GM23338 (cell line): Measurements from ENCODE around the gene SPIN2B. TPM values are rescaled to one million over a fixed set of nuclear protein-coding genes. Genes with fewer than 3 reads are reported as not detected.
A peak's percentile ranks its signal among the peaks of the same experiment; 100 is the strongest.

Experiments
- ATAC-seq: fragments of 200-7000 bp; cut with Tn5 transposase; 3 replicates; pipeline ENCODE4 v1.9.1; 2020
- DNase-seq: peaks from one replicate; pipeline ENCODE4 v3.0.0-alpha.2; 2015; ENCODE audit warnings: low spot score
- H2AFZ ChIP-seq: fragments of 200-600 bp; sonication (generic); 2 replicates; pipeline ENCODE4 v1.8.0; 2016; ENCODE audit warnings: antibody characterized with exemption, mild to moderate bottlenecking, moderate library complexity
- H3F3A ChIP-seq: fragments of 200-600 bp; sonication (generic); replicated peaks from 2 replicates; pipeline ENCODE4 v1.8.0; 2017; ENCODE audit warnings: antibody characterized with exemption, mixed run types, low read depth
- H3K27ac ChIP-seq: fragments of 200-600 bp; sonication (generic); 2 replicates; pipeline ENCODE4 v1.6.1; 2016; ENCODE audit warnings: low read depth
- H3K27me3 ChIP-seq: fragments of 200-600 bp; sonication (generic); 2 replicates; pipeline ENCODE4 v1.8.0; 2016; ENCODE audit warnings: mild to moderate bottlenecking, mixed run types, moderate library complexity; ENCODE audit not compliant: insufficient read depth
- H3K36me3 ChIP-seq: fragments of 200-600 bp; sonication (generic); 2 replicates; pipeline ENCODE4 v1.8.0; 2016; ENCODE audit warnings: mild to moderate bottlenecking; ENCODE audit not compliant: insufficient read depth
- H3K4me1 ChIP-seq: fragments of 200-600 bp; sonication (generic); 2 replicates; pipeline ENCODE4 v1.8.0; 2016; ENCODE audit warnings: mild to moderate bottlenecking, moderate library complexity; ENCODE audit not compliant: insufficient read depth
- H3K4me2 ChIP-seq: fragments of 200-600 bp; sonication (generic); 2 replicates; pipeline ENCODE4 v1.7.1; 2017; ENCODE audit warnings: mixed run types
- H3K4me3 ChIP-seq: fragments of 200-600 bp; sonication (generic); 2 replicates; pipeline ENCODE4 v1.6.1; 2016; ENCODE audit warnings: mixed run types
- H3K79me2 ChIP-seq: fragments of 200-600 bp; sonication (generic); replicated peaks from 2 replicates; pipeline ENCODE4 v1.8.0; 2017; ENCODE audit warnings: mild to moderate bottlenecking; ENCODE audit not compliant: insufficient read depth
- H3K9me2 ChIP-seq: fragments of 200-600 bp; sonication (generic); 2 replicates; pipeline ENCODE4 v1.8.0; 2017; ENCODE audit not compliant: insufficient read depth
- H4K20me1 ChIP-seq: fragments of 200-600 bp; sonication (generic); replicated peaks from 2 replicates; pipeline ENCODE4 v1.8.0; 2017; ENCODE audit warnings: mild to moderate bottlenecking; ENCODE audit not compliant: insufficient read depth
- H3K27ac Mint-ChIP-seq: 2 replicates; pipeline ENCODE4 v1.8.0; 2020; ENCODE audit warnings: inconsistent platforms, mild to moderate bottlenecking, moderate library complexity, mixed read lengths
- H3K27me3 Mint-ChIP-seq: 3 replicates; pipeline ENCODE4 v1.8.0; 2022; ENCODE audit warnings: low read depth, mild to moderate bottlenecking, moderate library complexity, mixed read lengths, inconsistent platforms; ENCODE audit not compliant: insufficient read depth, poor library complexity
- H3K36me3 Mint-ChIP-seq: 3 replicates; pipeline ENCODE4 v1.8.0; 2021; ENCODE audit warnings: low read depth, mild to moderate bottlenecking, inconsistent platforms, moderate library complexity, mixed read lengths
- H3K4me1 Mint-ChIP-seq: 3 replicates; pipeline ENCODE4 v1.8.0; 2020; ENCODE audit warnings: mild to moderate bottlenecking, inconsistent platforms, mixed read lengths
- H3K4me3 Mint-ChIP-seq: 3 replicates; pipeline ENCODE4 v1.8.0; 2021; ENCODE audit warnings: moderate library complexity, mild to moderate bottlenecking, inconsistent platforms, mixed read lengths
- H3K9me3 Mint-ChIP-seq: 3 replicates; pipeline ENCODE4 v1.8.0; 2020; ENCODE audit warnings: moderate library complexity, mild to moderate bottlenecking, inconsistent platforms, mixed read lengths
- CREB1 ChIP-seq: fragments of 250-450 bp; sonication (Bioruptor Pico); IDR thresholded peaks from 2 replicates; pipeline ENCODE4 v1.5.0; 2020; ENCODE audit warnings: low read depth, mild to moderate bottlenecking, moderate library complexity
- CTCF ChIP-seq, 2 experiments: fragments of 200-600 bp in 1 of 2; sonication (generic) in 1 of 2; conservative IDR thresholded peaks; 2 replicates each; pipeline versions ENCODE4 v1.5.1 to v1.6.1; 2016 to 2017; ENCODE audit warnings: antibody characterized with exemption in 2 of 2, low read depth in 2 of 2, mild to moderate bottlenecking in 2 of 2, moderate library complexity in 1 of 2
- EZH2 ChIP-seq: fragments of 200-600 bp; sonication (generic); IDR thresholded peaks from one replicate; pipeline ENCODE4 v1.8.0; 2017; ENCODE audit warnings: antibody characterized with exemption, mild to moderate bottlenecking, low read depth; ENCODE audit not compliant: unreplicated experiment
- EZH2phosphoT487 ChIP-seq: fragments of 200-600 bp; sonication (generic); IDR thresholded peaks from one replicate; pipeline ENCODE4 v1.8.1; 2018; ENCODE audit warnings: antibody characterized with exemption; ENCODE audit not compliant: unreplicated experiment
- JUNB ChIP-seq: IDR thresholded peaks from one replicate; pipeline ENCODE4 v1.6.1; 2016; ENCODE audit warnings: antibody characterized with exemption; ENCODE audit not compliant: unreplicated experiment
- NANOG ChIP-seq: IDR thresholded peaks from 2 replicates; pipeline ENCODE4 v1.6.1; 2016; ENCODE audit warnings: antibody characterized with exemption, borderline replicate concordance
- POLR2AphosphoS5 ChIP-seq: IDR thresholded peaks from 2 replicates; pipeline ENCODE4 v1.6.1; 2016; ENCODE audit warnings: antibody characterized with exemption, low read depth
- ZNF331 ChIP-seq: fragments of 250-450 bp; sonication (Bioruptor Pico); IDR thresholded peaks from 2 replicates; pipeline ENCODE4 v1.5.0; 2020; ENCODE audit warnings: low read depth, mild to moderate bottlenecking, moderate library complexity
- ZNF462 ChIP-seq: fragments of 250-450 bp; sonication (Bioruptor Pico); IDR thresholded peaks from 2 replicates; pipeline ENCODE4 v1.5.0; 2020; ENCODE audit warnings: mild to moderate bottlenecking, moderate library complexity
- polyA plus RNA-seq: library from polyadenylated mRNA; unstranded; fragments of >200 nt; fragmentation: Nextera tagmentation; extraction: Ambion mirVana; gene quantifications from 2 replicates; pipeline ENCODE4 v1.2.1, GENCODE V29; 2016
- total RNA-seq: library from RNA; depleted of rRNA; stranded (reverse); fragments of >200 nt; shearing (Covaris generic); gene quantifications from 2 replicates; pipeline ENCODE4 v1.2.3, GENCODE V29; 2014
- TF ChIP-seq, protein P1 (sequence below): IDR thresholded peaks from one replicate; pipeline ENCODE4 v1.6.1; 2018; ENCODE audit warnings: antibody characterized with exemption; ENCODE audit not compliant: unreplicated experiment

Gene SPIN2B
- total and polyA plus RNA-seq, 2 experiments from 2014 or later, result 7.9 to 12.6 TPM

DNA sequence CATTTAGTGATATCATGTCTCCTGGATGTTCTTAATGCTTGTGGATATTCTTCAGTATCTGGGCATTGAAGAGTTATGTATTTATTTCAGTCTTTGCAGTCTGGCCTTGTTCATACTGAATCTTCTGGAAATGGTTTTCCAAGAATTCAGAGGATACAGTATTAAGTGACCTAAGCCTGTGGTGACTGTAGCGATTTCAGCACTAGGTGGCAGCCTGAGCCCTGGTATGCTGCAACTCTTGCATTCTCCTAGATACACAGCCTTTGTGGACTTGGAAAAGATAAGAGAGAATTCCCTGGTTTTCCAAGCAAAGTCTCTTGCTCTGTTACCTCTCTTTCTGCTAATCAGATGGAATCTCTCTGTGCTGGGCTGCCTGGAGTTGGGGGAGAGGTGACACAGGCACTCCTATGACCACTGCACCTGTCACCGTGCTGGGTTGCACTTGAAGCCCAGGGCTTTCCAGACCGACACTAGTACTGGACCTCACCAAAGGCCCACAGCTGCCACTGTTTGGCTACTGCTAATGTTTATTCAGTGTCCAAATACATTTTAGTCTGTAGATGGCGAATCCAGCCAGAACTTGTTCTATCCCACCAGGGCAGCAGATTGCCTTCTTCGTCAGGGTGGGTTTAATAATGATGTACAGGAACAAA is 35.2 kb upstream of the SPIN2B start:
- H3K27ac ChIP-seq, result no peak overlapping the region
- peak; percentile 91 for ATAC-seq
- peak; percentile 71 for DNase-seq
- H3K9me2 ChIP-seq, result no peaks in the 10 kb centered on the region
- H3K4me2 ChIP-seq, result no peak overlapping the region
- Mint-ChIP-seq H3K9me3 (peaks cover 34% of the 10 kb centered on the region), H3K27ac (no peak overlapping the region), H3K27me3 (no peaks in the 10 kb centered on the region), H3K4me3 (no peak overlapping the region), H3K36me3 (peaks cover 50% of the 10 kb centered on the region), H3K4me1 (peaks cover 15% of the 10 kb centered on the region)
- H3K4me1 ChIP-seq, result no peaks in the 10 kb centered on the region
- no peak overlapping the region for H3K4me3 ChIP-seq
- H3K36me3 ChIP-seq, result no peaks in the 10 kb centered on the region
- no peaks in the 10 kb centered on the region for H3K79me2 ChIP-seq
- H3K27me3 ChIP-seq, result no peaks in the 10 kb centered on the region
- no peak for TF ChIP-seq EZH2phosphoT487
- TF ChIP-seq ZNF331, result no peak
- TF ChIP-seq CREB1 (CRISPR knock-in tag), result no peak
- peak; percentile 63 to 74 for TF ChIP-seq CTCF (conservative IDR thresholded peaks at IDR 0.05; ENCODE audit: low read depth in 2 of 2)
- TF ChIP-seq, protein P1, sequence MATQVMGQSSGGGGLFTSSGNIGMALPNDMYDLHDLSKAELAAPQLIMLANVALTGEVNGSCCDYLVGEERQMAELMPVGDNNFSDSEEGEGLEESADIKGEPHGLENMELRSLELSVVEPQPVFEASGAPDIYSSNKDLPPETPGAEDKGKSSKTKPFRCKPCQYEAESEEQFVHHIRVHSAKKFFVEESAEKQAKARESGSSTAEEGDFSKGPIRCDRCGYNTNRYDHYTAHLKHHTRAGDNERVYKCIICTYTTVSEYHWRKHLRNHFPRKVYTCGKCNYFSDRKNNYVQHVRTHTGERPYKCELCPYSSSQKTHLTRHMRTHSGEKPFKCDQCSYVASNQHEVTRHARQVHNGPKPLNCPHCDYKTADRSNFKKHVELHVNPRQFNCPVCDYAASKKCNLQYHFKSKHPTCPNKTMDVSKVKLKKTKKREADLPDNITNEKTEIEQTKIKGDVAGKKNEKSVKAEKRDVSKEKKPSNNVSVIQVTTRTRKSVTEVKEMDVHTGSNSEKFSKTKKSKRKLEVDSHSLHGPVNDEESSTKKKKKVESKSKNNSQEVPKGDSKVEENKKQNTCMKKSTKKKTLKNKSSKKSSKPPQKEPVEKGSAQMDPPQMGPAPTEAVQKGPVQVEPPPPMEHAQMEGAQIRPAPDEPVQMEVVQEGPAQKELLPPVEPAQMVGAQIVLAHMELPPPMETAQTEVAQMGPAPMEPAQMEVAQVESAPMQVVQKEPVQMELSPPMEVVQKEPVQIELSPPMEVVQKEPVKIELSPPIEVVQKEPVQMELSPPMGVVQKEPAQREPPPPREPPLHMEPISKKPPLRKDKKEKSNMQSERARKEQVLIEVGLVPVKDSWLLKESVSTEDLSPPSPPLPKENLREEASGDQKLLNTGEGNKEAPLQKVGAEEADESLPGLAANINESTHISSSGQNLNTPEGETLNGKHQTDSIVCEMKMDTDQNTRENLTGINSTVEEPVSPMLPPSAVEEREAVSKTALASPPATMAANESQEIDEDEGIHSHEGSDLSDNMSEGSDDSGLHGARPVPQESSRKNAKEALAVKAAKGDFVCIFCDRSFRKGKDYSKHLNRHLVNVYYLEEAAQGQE, result no peak
- no peak overlapping the region for H2AFZ ChIP-seq
- no peaks in the 10 kb centered on the region for H3F3A ChIP-seq
- H4K20me1 ChIP-seq, result no peaks in the 10 kb centered on the region

GRCh38 chrX:57155171-57155570 is 33.8 kb upstream of the SPIN2B start:
- Histone ChIP-seq H3K79me2 (no peaks in the 10 kb centered on the region), H3K4me3 (no peak overlapping the region), H3K36me3 (no peaks in the 10 kb centered on the region), H3K27ac (no peak overlapping the region), H2AFZ (no peak overlapping the region), H4K20me1 (no peaks in the 10 kb centered on the region), H3K27me3 (no peaks in the 10 kb centered on the region), H3K4me1 (no peaks in the 10 kb centered on the region), H3K4me2 (no peak overlapping the region), H3F3A (no peaks in the 10 kb centered on the region), H3K9me2 (no peaks in the 10 kb centered on the region)
- Mint-ChIP-seq H3K9me3 (peaks cover 41% of the 10 kb centered on the region), H3K36me3 (peaks cover 49% of the 10 kb centered on the region), H3K27ac (no peak overlapping the region), H3K4me3 (no peak overlapping the region), H3K27me3 (no peaks in the 10 kb centered on the region), H3K4me1 (peaks cover 15% of the 10 kb centered on the region)
- ATAC-seq, result no peak; the same call in 2 of the 3 replicates
- peak; percentile 15 for DNase-seq
- TF ChIP-seq POLR2AphosphoS5, result no peak
- TF ChIP-seq EZH2, result no peak
- TF ChIP-seq ZNF462 (CRISPR knock-in tag), result no peak
- TF ChIP-seq JUNB, result no peak
- TF ChIP-seq NANOG, result no peak
